NCI-H128 (cell line): Measurements from ENCODE around the gene ASPSCR1.
"Not testable (repeated sequence)": the region's sequence is repeated elsewhere in the genome, so short reads cannot be mapped to it uniquely, and the experiment has no call there.

Experiments used
- DNase-seq: peaks from one replicate; lab custom pipeline; 2025; ENCODE audit not compliant: unreplicated experiment; lab: John Stamatoyannopoulos, UW

ASPSCR1 gene

GRCh38 chr17:82038796-82039409 is 61.5 kb downstream of the ASPSCR1 start:
- not testable (repeated sequence) for DNase-seq

- DNase-seq: no peak
These were observed 62.4 kb downstream of the ASPSCR1 start for GRCh38 chr17:82039695-82040299.

- no peak for DNase-seq
These were observed 63.9 kb downstream of the ASPSCR1 start for GRCh38 chr17:82041144-82041814.

- DNase-seq: no peak
These were observed 65.2 kb downstream of the ASPSCR1 start for GRCh38 chr17:82042649-82043048.

GRCh38 chr17:82043507-82043906 is 66.1 kb downstream of the ASPSCR1 start:
- DNase-seq: no peak

DNA sequence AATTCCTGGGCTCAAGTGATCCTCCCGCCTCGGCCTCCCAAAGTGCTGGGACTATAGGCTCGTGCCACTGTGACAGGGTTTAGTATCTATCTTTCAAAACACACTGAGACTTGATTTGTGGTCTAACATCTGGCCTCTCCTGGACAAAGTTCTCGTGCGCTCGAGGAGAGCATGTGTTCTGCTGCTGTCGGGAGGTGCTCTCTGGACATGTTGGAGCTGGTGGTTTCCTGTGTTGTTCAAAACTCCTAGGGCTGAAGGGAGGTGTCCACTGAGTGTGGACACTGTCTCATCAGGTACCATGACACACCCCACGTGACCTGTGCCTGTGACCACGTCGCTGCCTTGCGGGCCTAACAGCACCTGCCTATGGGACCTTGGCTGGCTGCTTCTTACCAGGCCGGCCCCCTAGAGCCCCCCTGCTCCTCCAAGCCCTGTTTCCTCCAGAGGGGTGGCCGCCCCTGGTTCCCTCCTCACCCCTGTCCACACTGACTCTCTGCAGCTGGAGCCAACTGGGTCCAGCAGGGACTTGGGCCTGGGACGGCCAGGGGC is 68.6 kb downstream of the ASPSCR1 start:
- DNase-seq: no peak

DNA sequence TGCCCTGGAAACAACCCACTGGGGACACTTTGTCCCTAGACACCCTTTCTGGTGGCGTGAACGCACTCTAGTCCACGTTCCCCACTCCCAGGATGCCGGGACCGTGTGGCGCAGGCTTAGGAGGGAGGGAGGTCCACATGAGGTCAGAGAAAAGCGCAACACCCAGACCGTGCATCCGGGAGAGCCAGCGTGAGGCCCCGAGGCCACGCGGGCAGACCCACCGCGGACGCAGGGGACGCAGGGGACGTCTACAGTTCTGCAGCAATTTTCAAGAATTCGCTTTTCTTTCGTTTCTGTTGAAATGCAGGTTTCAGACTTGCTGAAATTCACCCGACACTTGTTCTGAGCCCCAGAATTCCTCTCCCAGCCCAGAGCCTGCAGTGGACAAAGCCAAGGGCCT is 69.5 kb downstream of the ASPSCR1 start:
- no peak for DNase-seq

DNA sequence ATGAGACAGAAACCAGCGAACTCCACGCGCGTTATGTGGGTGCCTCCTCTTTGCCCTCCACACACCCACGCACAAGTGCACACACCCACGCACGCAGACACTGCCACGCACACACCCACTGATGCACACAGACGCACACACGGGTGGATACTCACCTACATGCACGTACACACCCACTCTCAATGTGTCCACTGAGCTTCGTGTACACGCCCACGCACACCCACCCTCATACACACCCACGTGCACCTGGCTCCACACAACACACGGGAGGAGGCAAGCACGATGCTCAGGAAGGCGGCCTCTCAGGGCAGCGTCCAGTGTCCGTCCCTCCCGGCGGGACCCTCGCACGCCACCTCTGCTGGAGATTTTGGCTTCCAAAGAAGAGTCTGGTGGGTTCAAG is 70.0 kb downstream of the ASPSCR1 start:
- no peak for DNase-seq

- DNase-seq: no peak
These were observed 70.6 kb downstream of the ASPSCR1 start for GRCh38 chr17:82047914-82048570.

- DNase-seq: no peak
These were observed 71.1 kb downstream of the ASPSCR1 start for GRCh38 chr17:82048571-82048971.

- no peak for DNase-seq
These were observed 71.7 kb downstream of the ASPSCR1 start for GRCh38 chr17:82049106-82049505.

DNA sequence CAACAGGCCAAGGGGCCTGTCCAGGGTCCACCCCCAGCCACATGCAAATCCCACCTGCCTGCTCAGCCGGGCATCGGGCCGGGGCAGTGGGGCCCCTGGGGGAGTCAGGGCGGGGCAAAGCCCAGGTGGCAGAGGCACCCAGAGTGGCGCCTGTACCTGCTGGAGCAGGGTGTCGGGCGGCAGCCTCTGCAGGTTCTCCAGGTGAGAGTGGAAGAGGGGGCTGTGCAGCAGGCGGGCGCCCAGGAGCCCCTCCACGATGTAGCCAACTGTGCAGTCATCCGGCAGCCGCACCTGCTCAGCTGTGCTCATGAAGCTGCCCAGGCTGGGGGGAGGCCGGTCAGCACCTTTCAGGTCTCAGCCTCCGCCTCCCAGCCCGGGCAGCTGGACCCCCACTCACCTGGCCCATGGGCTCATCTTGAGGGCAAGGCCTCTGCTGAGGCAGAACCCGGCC is 72.1 kb downstream of the ASPSCR1 start:
- no peak for DNase-seq

DNA sequence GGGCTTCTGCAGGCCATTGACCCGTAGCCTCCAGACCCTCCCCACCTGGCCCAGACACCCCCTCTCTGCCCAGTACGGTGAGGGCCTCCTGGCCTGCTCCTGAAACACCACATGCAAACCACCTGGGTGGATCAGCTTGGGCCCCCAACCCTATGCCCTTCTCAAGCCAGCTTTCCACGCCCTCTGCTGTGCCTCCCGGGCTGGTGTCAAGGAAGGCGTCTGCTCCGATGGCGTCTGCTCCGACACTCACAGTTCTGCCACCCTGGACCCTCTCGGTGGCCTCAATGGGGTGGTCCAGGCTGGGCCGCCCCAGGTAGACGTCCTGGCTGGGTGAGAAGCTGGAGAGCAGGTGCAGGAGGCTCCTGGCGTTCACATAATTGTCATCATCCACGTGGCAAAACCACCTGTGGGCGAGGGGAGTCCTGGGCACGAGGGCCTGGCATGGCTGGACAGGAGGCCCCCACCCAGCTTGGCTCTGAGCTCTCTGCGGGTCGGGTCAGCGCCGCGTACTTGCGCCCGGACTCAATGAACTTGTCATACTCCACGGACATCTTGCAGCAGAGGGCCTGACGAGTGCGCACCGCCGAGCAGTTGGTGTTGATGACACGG is 72.8 kb downstream of the ASPSCR1 start:
- DNase-seq: no peak

DNA sequence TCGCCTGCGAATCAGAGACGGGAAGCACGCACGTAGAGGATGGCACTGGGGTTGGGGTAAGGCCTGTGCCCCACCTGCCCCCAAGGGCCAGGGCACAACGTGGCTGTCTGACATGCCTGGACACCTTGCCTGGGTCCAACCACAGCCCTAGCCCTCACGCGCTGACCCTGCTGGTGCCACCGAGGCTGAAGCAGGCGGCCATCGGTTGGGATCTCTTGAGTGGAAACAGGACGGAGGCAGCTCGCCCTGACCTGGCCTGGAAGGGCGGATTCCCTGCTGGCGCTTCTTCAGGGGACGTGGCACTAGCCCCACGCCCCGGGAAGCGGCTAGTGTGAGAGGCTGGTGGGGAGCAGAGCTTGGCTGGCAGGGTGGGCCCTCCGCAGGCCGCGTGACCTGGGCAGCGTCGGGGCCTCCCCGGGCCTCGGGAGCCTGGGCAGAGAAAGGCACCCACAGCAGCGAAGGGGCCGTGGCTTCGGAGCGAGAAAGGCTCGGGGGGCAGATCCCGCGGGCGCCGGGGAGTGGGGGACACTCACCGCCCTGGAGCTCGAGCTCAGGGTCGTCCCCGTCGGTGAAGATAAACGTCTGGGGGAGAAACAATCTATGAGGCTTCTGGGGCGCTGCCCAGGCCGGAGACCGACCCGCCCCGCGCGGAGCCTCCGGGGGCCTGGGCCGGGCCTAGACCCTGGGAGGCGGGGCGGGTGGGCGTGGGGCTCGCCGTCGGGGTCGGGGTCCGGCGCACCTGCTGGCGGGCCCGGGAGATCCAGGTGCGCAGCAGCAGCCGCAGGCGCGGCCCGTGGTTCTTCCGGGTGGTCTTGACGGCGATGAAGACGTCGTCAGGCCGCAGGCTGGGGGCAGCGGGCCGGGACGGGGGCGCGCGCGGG is 73.6 kb downstream of the ASPSCR1 start:
- no peak for DNase-seq

- DNase-seq: no peak
These were observed 74.6 kb downstream of the ASPSCR1 start, which contains the start of the genes GPS1 and RFNG for GRCh38 chr17:82051776-82052637. Gene GPS1 (plus strand): TSS chr17:82051898. CDS start chr17:82051932, 34 bp downstream. Gene RFNG (minus strand): TSS chr17:82051811. CDS start chr17:82051766, 45 bp downstream.

GRCh38 chr17:82052638-82053059 is 75.2 kb downstream of the ASPSCR1 start:
- DNase-seq: no peak

GRCh38 chr17:82053130-82053529 is 75.7 kb downstream of the ASPSCR1 start:
- DNase-seq: no peak

DNA sequence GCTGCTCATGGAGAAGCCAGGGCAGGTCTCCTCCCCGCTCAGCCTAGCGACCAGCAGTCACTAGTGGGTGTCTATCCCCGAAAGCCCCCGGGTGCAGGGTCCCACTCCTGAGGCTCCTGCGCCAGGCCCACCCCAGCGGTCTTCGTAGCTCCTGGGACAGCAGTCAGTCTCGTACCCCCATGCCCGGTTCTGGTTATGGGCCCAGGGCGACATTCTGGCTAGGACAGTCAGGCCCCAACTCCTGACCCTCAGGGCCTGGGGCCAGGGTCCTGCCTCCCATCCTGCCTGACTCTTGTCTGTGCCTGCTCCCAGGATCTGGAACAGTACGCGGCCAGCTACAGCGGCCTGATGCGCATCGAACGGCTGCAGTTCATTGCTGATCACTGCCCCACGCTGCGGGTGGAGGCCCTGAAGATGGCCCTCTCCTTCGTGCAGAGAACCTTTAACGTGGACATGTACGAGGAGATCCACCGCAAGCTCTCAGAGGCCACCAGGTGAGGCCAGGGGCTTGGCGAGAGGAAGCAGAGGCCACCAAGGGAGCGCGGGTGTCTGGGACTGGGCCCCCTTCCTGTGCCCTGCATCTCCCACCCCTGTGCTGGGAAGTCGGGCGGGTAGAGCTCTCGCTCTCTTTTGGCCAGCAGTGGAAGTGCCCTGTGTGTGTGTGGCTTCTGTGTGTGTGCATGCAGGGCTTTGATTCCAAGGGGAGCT is 76.3 kb downstream of the ASPSCR1 start:
- DNase-seq: no peak
